NT2/D1 (cell line): ENCODE results near the gene CSN3.

Experiments
- YY1 ChIP-seq: IDR thresholded peaks from 2 replicates; pipeline ENCODE4 v1.6.1; 2011; ENCODE audit not compliant: insufficient read length, insufficient read depth
- ZNF274 ChIP-seq: IDR thresholded peaks from 2 replicates; pipeline ENCODE4 v1.6.1; 2011; ENCODE audit warnings: mild to moderate bottlenecking, low read depth, low read length

GRCh38 chr4:70225824-70226223, 16.6 kb upstream of the CSN3 start, which contains the start of gene FDCSP:
- TF ChIP-seq ZNF274 (no peak), YY1 (no peak)
